Activated CD8-positive, alpha-beta memory T cell treated with anti-CD3 and anti-CD28 coated beads for 4 hours (primary cell): Measurements from ENCODE around the gene PIR.

Source experiments
- DNase-seq, 2 donors: peaks; one replicate each; pipeline ENCODE4 v3.0.0-alpha.2; 2020; ENCODE audit warnings: low read depth in 2 of 2

Gene PIR

DNA sequence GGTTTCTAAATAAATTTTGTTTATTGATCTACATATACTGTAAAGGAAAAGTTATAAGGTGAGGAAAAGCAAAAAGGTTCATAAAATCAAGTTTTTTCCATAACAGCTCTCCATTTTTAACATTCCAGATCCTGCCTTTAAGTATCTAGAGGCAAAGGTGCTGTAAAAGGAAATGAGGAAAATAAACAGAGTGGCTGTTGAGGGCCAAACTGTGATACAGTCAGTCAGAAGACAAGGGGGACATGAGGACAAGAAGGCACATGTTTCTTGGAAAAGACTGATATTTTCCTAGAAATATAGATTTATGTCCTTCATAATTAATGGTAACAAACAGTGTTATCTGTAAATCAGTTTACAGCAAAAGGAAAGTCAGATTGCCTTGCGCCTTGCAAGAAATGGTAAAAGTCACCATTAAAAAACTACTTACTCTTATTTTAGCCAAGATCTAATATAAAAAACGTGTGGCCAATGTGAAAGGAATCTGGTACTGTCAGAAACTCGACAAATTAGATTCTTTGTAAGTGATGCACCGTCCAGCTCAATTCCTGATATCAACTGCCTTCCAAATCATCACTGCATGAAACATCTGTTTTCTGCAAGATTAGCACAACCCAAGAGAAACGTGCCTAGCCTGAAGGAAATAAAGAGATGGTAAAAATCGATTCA, 75.0 kb downstream of the PIR start:
- DNase-seq = no peak

GRCh38 chrX:15416133-15416993, 76.8 kb downstream of the PIR start:
- no peak for DNase-seq

DNA sequence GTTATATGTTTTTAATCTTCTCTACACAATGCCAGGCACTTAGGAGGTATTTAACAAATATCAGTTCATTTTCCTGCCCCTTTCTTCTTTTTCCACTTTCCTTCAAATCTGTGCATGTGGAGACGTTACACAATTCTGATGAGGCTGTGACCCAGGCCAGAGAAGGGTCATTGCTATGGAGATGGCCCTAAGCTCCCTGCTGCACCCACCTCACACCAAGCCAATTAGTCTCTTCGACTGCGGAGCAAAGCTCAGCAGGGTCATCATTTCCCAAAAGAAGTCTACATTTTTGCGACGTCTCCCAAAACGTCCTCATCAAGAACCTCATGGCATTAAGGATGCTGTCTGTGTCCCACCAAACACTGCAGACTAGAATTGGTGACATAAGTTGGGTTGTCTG, 80.0 kb downstream of the PIR start:
- no peak for DNase-seq

GRCh38 chrX:15410947-15411346, 82.2 kb downstream of the PIR start:
- DNase-seq = no peak

- no peak for DNase-seq
Measured at GRCh38 chrX:15410430-15410829, 82.7 kb downstream of the PIR start.

GRCh38 chrX:15405846-15406245, 87.3 kb downstream of the PIR start:
- no peak for DNase-seq

DNA sequence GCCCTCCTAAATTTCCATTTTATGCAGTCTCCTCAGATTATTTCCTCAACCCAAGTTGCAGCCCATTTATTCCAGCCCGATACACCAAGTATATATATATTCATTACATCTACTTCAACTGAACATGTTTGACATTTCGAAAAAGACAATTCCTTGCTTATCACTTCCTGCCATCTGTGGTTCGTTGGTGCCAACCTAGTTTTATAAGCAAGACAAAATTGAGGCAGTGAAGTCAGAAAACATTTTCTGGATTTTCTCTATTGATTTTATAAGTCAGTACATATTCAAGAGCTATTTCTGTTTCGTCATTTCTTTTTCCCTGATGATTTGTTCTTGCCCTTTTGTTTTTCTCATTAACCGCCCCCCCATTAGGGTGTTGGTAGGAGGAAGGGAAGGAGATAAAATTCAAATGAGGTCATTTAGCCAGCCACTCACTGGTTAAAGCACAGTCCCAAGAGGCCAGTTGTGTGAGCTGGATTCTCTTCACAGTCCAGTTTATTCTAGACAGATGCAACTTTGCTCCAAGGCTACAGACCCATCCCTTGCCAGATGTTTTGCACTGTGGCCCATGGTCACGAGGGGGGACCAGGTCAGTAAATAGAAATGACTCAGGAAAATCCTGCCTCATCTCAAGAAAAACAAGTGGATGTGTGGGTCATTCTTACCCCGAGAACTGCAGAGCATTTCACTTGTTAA, 88.6 kb downstream of the PIR start:
- no peak for DNase-seq

DNA sequence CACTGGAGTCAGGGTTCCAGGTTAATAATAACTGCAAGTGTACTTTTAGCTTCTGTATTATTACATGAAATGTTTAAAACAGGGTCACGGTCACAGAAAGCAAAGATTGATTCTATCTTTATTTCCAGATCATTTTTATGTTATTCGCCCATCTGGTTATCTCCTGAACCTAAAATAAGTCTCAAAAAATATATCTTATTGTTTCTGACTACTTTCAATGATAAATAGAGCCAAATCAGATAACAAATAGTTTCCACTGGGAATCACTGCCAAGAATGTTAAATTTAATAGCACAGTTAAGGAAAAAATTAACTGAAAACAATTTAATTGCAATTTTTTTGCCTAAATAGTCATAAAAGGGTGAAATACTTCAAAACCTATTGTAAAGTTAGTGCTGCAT, 91.8 kb downstream of the PIR start:
- no peak for DNase-seq

GRCh38 chrX:15399962-15400391, 93.2 kb downstream of the PIR start:
- no peak for DNase-seq

- DNase-seq = no peak
Measured at GRCh38 chrX:15398874-15399273, 94.3 kb downstream of the PIR start.

DNA sequence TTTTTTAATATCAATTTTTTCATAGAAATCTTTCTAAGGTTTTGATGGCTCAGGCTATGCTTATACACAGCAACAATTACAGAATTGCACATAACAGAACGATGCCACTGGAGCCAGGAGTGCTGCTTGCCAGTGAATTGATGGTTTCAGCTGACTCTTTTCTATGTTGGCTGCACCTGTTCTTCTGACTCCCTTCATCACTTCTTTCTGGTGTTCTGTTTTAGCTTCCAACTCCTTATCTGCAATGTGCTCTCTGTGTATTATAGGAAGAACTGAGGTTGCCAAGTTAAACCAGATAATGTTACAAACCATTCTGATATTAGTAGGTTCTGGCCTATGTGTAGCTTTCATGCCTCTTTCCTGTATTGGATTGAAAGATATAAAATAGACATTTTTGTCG, 97.3 kb downstream of the PIR start:
- no peak for DNase-seq

- no peak for DNase-seq
Measured at GRCh38 chrX:15391850-15392249, 101.3 kb downstream of the PIR start.

GRCh38 chrX:15384304-15384703, 108.8 kb downstream of the PIR start, which contains the start of gene VEGFD:
VEGFD (minus strand) TSS chrX:15384413; CDS start chrX:15383946, 467 bp downstream.
- DNase-seq = no peak

DNA sequence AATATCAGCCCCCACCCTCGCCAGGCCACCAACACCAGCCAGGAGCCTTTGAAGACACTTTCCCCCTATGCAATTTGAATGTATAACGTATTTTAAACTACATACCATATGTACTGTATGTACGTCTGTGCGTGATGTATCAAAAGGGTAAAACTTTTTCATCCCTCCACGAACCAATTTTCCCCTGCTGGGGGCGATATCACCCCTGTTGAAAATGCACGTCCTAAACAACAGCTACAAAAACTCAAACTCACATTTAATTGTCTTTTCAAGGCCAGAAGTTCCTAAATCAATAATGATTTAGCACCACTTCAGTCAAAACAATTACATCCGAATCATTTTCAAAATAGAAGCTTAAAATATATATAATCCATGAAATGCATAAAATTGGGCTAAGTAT, 110.3 kb downstream of the PIR start:
- no peak for DNase-seq

DNA sequence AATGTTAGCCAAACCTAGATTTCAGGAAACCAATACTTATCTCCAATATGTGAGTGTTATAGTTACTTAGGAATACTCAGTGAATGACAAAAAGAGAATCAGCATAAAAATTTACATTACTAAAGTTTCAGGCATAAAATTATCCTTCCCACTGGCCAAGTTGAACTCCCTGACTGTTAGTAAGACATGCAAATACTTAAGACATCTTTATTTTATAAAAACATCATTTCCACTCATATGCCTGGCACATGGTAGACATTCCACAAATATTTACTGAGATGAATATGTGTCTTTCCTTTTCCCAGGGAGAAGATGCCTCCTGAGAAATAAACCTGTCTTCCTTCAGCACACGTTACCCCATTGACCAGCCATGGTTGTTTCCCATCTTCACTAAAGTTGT, 116.2 kb downstream of the PIR start:
- no peak for DNase-seq

- no peak for DNase-seq
Measured at GRCh38 chrX:15373976-15374375, 119.2 kb downstream of the PIR start.

DNA sequence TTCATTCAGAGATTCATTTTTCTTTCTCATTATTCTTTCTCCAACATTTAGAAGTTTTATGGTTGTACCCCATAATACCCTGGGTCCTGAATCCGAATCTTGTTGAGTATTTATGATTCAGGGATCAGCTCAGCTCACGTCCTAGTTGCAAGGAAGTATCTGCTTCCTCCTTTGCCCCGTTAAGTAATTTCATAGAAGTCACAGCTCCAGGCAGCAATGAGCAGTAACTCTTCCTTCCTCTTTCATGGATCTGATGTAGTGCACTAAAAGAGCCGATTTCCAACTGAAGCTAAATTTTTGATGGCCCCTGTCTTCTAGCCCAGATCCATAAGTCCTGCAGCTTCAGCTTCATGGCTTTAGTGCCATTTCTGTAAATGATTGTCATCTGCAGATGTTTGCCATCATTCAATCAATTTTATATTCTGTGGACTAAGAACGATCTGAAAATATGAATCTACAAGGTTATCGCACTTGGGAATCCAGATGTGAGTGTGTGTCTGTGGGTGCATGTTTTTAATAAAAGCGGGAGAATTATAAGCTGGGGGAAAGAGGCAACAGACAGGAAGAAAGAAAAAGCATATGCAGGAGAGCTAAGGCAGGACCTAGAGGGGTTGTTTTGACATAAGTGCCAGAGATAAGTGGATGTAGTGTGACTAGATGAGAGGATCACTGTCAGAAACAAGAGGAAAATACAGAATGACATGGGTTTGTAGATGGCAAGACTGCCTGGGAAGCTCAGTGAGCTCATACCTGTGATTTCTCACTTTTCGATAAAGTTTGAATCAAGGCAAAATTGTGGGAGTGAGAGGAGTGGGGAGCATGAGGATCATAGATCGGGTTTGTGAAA, 126.4 kb downstream of the PIR start:
- no peak for DNase-seq

DNA sequence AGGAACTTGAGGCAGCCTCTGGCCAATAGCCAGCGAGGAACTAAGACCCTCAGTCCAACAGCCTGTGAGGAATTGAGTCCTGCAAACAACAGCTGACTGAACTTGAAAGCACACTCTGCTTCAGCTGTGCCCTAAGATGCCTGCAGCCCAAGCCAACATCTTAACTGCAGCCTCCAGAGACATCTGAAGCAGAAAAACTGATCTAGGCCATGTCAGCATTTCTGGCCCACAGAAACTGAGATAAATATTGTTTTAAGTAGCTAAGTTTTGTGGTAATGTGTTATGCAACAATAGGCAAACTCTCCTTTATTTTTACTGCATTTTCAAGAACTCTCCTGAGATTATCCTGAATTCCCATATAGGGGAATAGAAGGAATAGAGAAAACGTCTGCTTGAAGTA, 133.4 kb downstream of the PIR start:
- no peak for DNase-seq

GRCh38 chrX:15358533-15358932, 134.6 kb downstream of the PIR start:
- DNase-seq = no peak

DNA sequence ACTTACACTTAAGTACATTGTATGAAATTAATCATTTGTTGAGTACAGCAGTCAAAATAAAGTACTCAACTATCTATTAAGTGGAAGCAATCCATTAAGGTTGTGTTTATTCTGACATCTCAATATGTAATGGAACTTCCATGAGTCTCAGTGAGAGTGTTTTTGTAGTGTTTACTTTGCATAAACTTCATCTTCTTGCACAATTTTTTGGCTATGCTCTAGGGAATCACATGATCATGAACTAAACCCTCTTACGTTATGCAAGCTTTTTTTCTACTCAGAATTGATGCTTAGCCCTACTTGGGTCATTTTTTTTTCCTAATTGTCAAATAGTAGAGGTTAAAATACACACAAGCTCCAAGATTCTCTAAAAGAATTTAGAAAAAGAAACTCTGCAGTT, 136.7 kb downstream of the PIR start:
- DNase-seq = no peak

DNA sequence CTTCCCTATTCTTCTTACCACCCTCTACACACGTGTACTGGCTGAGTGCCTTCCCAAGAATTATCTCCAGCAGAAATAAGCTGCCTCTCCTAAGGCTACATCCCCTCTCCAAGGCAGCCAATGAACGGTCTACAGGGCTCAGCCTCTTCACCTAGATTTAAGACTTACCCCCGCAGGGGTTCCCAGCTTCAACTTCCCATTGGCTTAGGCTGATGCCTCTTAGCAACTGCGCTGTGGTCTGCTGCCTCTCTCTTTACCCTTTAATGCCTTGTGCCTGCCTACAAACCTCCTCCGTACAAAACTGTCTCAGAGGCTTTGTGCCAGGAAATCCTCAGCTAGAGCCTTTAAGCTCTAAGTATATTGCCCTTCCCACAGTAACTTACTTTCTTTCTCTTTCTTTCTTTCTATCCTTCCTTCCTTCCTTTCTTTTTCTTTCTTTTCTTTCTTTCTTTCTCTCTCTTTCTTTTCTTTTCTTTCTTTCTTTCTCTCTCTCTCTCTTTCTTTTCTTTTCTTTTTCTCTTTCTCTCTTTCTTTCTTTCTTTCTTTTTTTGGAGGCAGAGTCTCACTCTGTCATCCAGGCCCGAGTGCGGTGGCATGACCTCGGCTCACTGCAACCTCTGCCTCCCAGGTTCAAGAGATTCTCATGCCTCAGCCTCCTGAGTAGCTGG, 142.7 kb downstream of the PIR start:
- DNase-seq = no peak
